AML-193 (cell line): Measurements from ENCODE around the gene ITGB7.

Experiments used
- DNase-seq, 2 experiments: peaks; one replicate each; lab custom pipeline; 2025; lab: John Stamatoyannopoulos, UW

Gene ITGB7

GRCh38 chr12:53147653-53148052, 59.4 kb downstream of the ITGB7 start:
- no peak for DNase-seq

GRCh38 chr12:53147181-53147580, 59.9 kb downstream of the ITGB7 start:
- no peak for DNase-seq

GRCh38 chr12:53145383-53146260, 61.4 kb downstream of the ITGB7 start:
- DNase-seq, result no peak

GRCh38 chr12:53143355-53143754, 63.7 kb downstream of the ITGB7 start:
- DNase-seq, result no peak
